ENCODE results near the gene PXDC1.

- TF ChIP-seq CTCF (IDR thresholded peaks at IDR 0.05), result no peak
- TF ChIP-seq EP300 (IDR thresholded peaks at IDR 0.05), result no peak
- no peak for TF ChIP-seq POLR2A (IDR thresholded peaks at IDR 0.05)
Observed at GRCh38 chr6:3796719-3797041, 45.2 kb upstream of the PXDC1 start.
